MV-4-11 (cell line): Measurements from ENCODE around the gene SPTB.

Experiments used
- DNase-seq: peaks from one replicate; lab custom pipeline; 2025; lab: John Stamatoyannopoulos, UW

Gene SPTB

GRCh38 chr14:64728856-64729255 lies 150.9 kb downstream of the SPTB start:
- DNase-seq = no peak

DNA sequence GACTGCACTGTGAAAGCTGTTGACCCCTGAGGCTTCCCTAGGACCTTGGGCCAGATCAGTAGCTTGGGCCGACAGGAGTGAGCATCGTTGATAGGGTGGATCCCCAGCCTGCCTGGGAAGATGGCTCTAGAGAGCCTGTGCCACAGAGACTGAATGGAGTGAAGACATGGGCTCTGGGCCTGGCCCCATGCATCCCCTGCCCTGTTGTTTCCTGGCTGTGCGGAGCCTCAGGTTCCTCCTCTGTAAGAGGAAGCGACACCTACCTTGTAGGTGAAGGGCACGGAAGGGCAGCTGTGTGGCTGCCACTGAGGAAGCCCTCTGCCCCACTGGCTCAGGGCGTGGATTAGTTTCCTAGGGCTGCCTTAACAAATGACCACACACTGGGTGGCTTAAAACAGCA lies 151.6 kb downstream of the SPTB start:
- DNase-seq = no peak

DNA sequence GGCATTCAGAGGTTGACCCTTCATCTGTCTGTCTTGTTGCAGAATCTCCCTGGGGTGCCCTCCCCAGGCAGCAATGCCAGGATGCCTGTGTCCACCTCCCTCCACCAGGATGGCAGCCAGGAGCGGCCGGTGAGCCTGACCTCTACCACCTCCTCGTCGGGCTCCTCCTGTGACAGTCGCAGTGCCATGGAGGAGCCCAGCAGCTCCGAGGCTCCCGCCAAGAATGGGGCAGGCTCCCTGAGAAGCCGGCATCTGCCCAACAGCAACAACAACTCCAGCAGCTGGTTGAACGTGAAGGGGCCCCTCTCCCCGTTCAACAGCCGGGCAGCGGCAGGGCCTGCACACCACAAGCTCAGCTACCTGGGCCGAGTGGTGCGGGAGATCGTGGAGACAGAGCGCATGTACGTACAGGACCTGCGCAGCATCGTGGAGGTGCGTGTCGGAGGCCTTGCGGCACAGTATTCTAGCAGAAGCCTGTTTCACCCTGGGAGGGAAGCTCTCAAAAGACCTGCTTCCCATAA lies 152.1 kb downstream of the SPTB start:
- no peak for DNase-seq

DNA sequence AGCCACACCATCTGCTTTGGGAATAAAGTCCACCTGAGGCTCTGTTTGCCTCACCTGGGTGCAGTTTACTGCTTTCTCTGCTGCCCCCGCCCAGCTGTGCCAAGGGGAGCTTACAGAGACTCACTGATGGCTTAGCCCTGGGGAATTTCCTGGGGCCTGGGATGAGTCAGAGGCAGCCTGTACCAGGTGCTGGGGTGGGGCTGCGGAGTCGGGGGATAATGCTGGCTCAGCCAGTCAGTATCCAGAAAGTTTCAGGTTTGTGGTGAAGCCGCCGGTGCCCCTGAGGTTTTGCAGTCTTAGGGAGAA lies 153.2 kb downstream of the SPTB start:
- no peak for DNase-seq

GRCh38 chr14:64725879-64726584 lies 153.7 kb downstream of the SPTB start:
- DNase-seq = no peak

- no peak for DNase-seq
These were observed 154.4 kb downstream of the SPTB start for GRCh38 chr14:64725261-64725815.

GRCh38 chr14:64724578-64724930 lies 155.2 kb downstream of the SPTB start:
- no peak for DNase-seq

GRCh38 chr14:64723691-64724577 lies 155.8 kb downstream of the SPTB start:
- peak; percentile 26 for DNase-seq

DNA sequence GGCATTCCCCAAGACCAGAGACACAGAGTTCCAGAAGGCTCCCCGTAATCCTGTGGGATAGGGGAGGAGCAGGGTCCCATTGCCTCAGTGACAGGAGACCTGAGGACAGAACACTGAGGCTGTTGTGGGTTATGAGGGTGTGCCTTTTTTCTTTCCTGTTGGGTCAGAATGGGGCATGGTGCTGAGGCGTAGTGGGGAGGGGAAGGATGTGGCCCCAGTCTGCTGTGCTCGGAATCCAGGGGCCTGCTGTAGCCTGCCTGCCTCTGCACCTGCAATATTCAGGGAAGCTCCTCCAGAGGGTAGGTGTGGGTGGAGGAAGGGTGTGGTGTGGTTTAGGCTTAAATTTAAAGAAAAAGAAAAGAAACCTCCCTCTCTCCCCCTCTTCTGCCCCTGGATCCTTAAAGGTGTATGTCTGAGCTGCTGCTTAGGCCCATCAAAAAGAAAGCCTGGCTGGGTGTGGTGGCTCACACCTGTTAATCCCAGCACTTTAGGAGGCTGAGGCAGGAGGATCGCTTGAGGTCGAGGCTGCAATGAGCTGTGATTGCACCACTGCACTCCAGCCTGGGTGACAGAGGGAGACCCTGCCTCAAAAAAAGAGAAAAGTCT lies 156.8 kb downstream of the SPTB start:
- DNase-seq = no peak

- DNase-seq = no peak
These were observed 157.8 kb downstream of the SPTB start for GRCh38 chr14:64721899-64722298.

GRCh38 chr14:64721391-64721791 lies 158.3 kb downstream of the SPTB start:
- no peak for DNase-seq

DNA sequence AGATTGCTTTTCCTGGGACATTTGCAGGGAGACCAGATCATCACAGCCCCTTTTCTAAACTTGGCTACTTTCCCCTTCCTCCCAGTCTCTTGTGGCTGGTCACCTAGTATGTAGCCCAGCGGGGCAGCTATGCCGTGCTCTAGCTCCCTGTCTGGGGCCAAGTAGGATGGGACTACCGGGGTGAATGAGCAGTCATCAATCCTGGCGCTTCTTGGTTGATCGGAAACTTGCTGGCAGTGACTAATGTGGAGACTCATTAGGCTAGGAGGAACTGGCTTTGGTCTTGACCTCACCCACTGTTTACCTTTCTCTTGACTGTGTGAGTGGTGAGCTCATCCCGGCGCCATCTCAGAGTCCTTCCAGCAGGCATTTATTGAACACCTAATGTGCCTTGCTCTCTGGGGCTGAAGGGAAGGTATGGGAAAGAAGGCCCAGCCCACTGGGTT lies 159.6 kb downstream of the SPTB start:
- DNase-seq = peak; percentile 22

- no peak for DNase-seq
These were observed 160.1 kb downstream of the SPTB start for GRCh38 chr14:64719601-64720000.

GRCh38 chr14:64718762-64719161 lies 160.9 kb downstream of the SPTB start:
- DNase-seq = no peak

DNA sequence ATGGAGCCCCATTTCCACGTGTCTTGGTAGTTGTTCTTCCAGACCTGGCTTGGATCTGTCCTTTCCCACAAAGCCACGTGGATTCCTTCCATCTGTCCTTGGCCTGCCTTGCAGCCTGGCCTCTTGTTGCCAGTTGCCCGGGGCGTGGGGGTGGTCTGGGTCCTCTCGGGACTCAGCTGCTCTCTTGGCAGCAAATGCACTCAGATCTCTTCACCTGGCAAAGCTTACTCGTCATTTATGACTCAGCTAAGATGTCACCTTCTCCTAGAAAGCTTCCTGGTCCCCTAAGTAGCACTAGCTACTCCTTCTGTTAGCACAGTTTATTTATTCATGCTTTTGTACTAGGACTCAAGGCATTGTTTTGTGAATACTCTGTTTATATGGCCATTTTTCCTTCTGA lies 161.8 kb downstream of the SPTB start:
- DNase-seq = no peak

GRCh38 chr14:64715628-64716412 lies 163.9 kb downstream of the SPTB start:
- DNase-seq = no peak

DNA sequence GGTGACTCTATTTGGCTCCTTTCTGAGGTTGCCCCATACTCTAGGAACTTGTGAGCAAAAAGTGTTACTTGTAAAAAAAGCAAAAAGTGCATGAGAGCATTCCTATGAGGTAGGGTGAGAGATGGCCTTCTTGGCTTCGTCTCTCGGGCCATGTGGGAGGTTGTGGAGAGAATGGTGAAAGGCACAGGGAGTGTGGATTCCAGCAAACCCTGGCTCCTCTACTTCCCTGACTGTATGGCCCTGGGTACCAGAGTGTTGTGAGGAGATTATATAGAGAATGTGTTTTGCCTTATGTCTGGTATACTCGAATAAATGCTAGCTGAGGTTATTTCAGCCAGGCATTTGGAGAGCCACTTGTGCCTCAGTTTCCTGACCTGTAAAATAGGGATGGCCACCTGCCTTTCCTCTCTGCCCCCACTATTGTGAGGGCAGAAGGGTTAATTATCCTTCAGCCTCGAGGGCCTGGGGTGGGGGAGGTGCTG lies 164.5 kb downstream of the SPTB start:
- no peak for DNase-seq

DNA sequence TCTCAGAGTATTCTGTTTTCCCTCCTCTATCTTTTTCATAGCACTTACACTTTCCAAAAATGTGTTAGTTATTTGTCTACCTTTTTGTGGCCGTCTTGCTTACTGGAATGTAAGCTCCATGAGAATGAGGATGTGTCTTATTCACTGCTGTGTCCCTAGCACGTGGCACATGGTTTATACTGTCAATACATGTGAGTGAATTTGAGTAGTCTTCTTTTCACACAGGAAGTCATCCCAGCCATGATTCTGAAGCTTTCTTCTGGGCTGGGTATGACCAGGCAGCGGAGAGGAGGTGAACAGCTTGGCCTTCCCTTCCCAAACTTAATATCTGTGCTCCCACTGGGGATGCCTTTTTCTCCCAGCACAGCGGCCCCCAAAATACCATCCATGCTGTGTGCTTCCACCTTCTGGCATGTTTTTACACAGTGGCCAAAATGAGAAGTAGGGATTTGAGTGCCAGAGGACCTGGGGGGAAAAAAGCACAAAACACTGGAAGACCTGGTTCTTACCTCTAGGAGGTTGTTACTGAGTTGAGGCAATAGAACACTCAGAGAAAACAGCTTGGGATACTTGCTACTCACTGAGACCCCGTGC lies 165.2 kb downstream of the SPTB start:
- no peak for DNase-seq

DNA sequence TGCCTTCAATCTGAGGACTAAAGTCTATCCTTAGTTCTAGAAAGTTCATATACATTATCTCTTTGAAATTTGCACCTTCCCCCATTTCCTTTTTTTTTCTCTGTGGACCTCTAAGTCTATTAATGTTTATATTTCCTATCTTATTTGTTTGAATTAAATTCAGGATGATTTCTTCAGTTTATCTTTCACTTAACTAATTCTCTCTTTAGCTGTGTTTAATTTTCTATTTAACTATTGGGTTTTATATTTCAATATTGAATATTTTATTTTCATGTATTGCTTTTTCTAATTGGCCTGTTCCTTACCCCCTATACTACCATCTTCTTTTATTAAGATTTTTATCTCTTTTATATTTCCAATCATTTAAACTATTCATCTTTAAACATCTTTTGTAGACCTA lies 166.0 kb downstream of the SPTB start:
- DNase-seq = no peak

GRCh38 chr14:64711039-64711438 lies 168.7 kb downstream of the SPTB start:
- peak; percentile 27 for DNase-seq

- DNase-seq = no peak
These were observed 170.6 kb downstream of the SPTB start for GRCh38 chr14:64709126-64709525.
